ENCODE data around the gene WASL.

The WASL gene

GRCh38 chr7:123677061-123677715, 71.6 kb downstream of the WASL start:
- H3K9me3 Mint-ChIP-seq: no peaks in the 10 kb centered on the region
- no peak overlapping the region for H3K27ac Mint-ChIP-seq
- no peak for DNase-seq
- no peak overlapping the region for H3K4me3 Mint-ChIP-seq
- H3K4me1 Mint-ChIP-seq (ENCODE audit: low read depth): no peaks in the 10 kb centered on the region
- peaks cover 19% of the 10 kb centered on the region for H3K36me3 Mint-ChIP-seq (ENCODE audit: low read depth)
- H3K27me3 Mint-ChIP-seq: no peaks in the 10 kb centered on the region

DNA sequence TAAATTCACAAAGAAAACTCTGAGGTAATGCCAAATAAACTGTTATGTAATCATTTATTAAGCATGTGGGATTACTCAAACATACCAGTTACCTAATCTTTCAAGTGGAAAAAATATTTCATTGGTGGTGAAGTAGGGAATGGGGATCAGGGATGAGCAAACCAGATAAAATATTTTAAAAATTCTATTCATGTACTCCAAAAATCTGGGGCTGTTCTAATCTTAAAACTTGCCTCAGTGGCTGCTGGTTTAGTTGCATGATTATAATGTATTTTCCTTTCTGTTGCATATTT, 73.7 kb downstream of the WASL start:
- Mint-ChIP-seq H3K27ac (no peak overlapping the region), H3K9me3 (no peaks in the 10 kb centered on the region), H3K36me3 (ENCODE audit: low read depth) (peaks cover 5% of the 10 kb centered on the region), H3K4me1 (ENCODE audit: low read depth) (no peaks in the 10 kb centered on the region), H3K27me3 (no peaks in the 10 kb centered on the region), H3K4me3 (no peak overlapping the region)
- DNase-seq: no peak

DNA sequence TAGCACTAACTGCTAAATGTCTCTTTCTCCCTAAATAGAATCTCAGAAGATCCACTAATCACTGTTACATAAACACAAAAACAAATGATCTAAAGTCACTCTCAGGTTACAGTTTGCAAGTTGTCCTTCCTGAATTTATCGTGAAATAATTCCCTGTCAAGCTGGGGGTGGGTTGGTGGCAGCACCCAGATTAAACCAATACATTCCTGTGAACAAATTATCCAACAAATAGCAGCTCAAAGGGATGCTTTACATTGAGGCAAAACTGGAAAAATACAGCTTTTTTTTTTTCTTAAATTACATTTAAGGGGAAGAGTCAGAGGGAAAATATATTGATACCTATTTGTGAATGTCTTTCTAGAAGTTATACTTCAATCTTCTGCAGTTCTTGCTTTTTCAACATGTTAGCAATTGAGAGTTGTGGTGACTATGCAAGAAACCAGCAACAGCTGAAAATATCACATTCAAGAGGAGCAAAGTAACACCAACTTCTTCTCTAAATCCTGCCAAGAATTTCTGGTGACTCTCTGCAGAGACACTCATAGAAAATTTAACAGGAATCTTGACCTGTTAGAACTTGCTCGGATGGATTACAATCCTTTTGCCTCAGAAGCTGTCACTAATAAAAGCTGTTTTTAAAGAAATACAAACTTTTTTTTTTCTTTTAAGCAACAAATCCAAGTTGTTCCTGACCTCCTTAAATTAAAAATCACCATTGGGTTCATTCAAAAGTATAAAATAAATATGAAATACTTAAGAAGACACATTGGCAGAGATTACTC, 74.2 kb downstream of the WASL start:
- H3K4me3 Mint-ChIP-seq: no peak overlapping the region
- no peaks in the 10 kb centered on the region for H3K9me3 Mint-ChIP-seq
- H3K27ac Mint-ChIP-seq: no peak overlapping the region
- H3K4me1 Mint-ChIP-seq (ENCODE audit: low read depth): no peaks in the 10 kb centered on the region
- H3K36me3 Mint-ChIP-seq (ENCODE audit: low read depth): peaks cover 3% of the 10 kb centered on the region
- H3K27me3 Mint-ChIP-seq: no peaks in the 10 kb centered on the region
- no peak for DNase-seq

GRCh38 chr7:123673752-123674398, 74.9 kb downstream of the WASL start:
- H3K27me3 Mint-ChIP-seq: no peaks in the 10 kb centered on the region
- no peaks in the 10 kb centered on the region for H3K36me3 Mint-ChIP-seq (ENCODE audit: low read depth)
- no peaks in the 10 kb centered on the region for H3K4me1 Mint-ChIP-seq (ENCODE audit: low read depth)
- H3K4me3 Mint-ChIP-seq: no peak overlapping the region
- no peaks in the 10 kb centered on the region for H3K9me3 Mint-ChIP-seq
- DNase-seq: no peak
- no peak overlapping the region for H3K27ac Mint-ChIP-seq

GRCh38 chr7:123673137-123673732, 75.6 kb downstream of the WASL start:
- Mint-ChIP-seq H3K9me3 (no peaks in the 10 kb centered on the region), H3K27me3 (no peaks in the 10 kb centered on the region)

GRCh38 chr7:123669485-123669884, 79.3 kb downstream of the WASL start:
- H3K27me3 Mint-ChIP-seq: peaks cover 7% of the 10 kb centered on the region
- DNase-seq: no peak
- no peak overlapping the region for H3K4me3 Mint-ChIP-seq
- H3K4me1 Mint-ChIP-seq (ENCODE audit: low read depth): no peaks in the 10 kb centered on the region
- no peak overlapping the region for H3K27ac Mint-ChIP-seq
- H3K36me3 Mint-ChIP-seq (ENCODE audit: low read depth): no peaks in the 10 kb centered on the region
- no peaks in the 10 kb centered on the region for H3K9me3 Mint-ChIP-seq

More at GRCh38 chr7:123673137-123673732, 75.6 kb downstream of the WASL start:
- no peak for DNase-seq
- Mint-ChIP-seq H3K4me3 (no peak overlapping the region), H3K36me3 (ENCODE audit: low read depth) (no peaks in the 10 kb centered on the region), H3K27ac (no peak overlapping the region), H3K4me1 (ENCODE audit: low read depth) (no peaks in the 10 kb centered on the region)

DNA sequence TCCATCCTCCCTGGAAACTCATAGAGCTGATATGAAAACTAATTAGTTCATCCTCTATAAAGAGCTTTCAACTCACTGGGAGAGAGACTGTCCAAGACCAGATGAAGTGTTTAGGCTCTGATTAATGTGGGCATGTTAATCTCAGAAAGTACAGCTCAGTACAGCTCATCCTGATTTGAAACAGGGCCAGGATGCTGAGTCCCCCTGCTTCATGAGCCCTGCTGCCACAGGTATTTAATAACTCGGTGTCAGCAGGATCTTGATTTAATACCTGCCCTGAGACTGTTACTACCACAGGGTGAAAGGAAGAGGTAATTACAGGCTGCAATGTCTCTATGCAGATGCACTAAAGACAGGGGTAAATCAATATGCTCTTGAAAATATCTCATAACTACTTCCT, 82.3 kb downstream of the WASL start:
- Mint-ChIP-seq H3K36me3 (ENCODE audit: low read depth) (no peaks in the 10 kb centered on the region), H3K27me3 (peaks cover 26% of the 10 kb centered on the region), H3K4me1 (ENCODE audit: low read depth) (no peaks in the 10 kb centered on the region), H3K4me3 (no peak overlapping the region), H3K9me3 (no peaks in the 10 kb centered on the region), H3K27ac (no peak overlapping the region)
- DNase-seq: no peak

DNA sequence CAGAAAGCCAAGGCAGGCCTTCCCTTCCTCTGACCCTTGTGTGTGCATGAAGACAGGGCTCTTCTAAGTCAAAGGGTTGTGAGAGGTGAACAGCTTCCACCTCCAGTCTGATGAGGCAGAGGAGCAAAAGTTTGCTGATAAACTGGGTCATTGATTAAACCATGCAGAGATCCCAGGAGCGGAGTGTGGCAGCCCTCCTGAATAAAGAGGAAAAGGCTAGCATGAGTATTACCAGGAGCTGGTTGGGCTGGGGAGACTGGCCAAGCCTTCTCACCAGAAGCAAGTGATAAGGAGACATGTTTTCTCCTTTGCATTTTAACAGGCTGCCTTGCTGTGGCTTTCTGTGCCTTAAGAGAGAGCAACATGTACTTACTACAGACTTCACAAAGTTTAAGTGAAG, 82.9 kb downstream of the WASL start:
- DNase-seq: no peak
- no peak overlapping the region for H3K27ac Mint-ChIP-seq
- no peaks in the 10 kb centered on the region for H3K4me1 Mint-ChIP-seq (ENCODE audit: low read depth)
- H3K27me3 Mint-ChIP-seq: peaks cover 26% of the 10 kb centered on the region
- no peaks in the 10 kb centered on the region for H3K9me3 Mint-ChIP-seq
- H3K4me3 Mint-ChIP-seq: no peak overlapping the region
- no peaks in the 10 kb centered on the region for H3K36me3 Mint-ChIP-seq (ENCODE audit: low read depth)

GRCh38 chr7:123665157-123665556, 83.6 kb downstream of the WASL start:
- no peaks in the 10 kb centered on the region for H3K4me1 Mint-ChIP-seq (ENCODE audit: low read depth)
- DNase-seq: no peak
- no peaks in the 10 kb centered on the region for H3K36me3 Mint-ChIP-seq (ENCODE audit: low read depth)
- H3K4me3 Mint-ChIP-seq: no peak overlapping the region
- H3K27ac Mint-ChIP-seq: no peak overlapping the region
- no peaks in the 10 kb centered on the region for H3K9me3 Mint-ChIP-seq
- H3K27me3 Mint-ChIP-seq: peaks cover 26% of the 10 kb centered on the region

DNA sequence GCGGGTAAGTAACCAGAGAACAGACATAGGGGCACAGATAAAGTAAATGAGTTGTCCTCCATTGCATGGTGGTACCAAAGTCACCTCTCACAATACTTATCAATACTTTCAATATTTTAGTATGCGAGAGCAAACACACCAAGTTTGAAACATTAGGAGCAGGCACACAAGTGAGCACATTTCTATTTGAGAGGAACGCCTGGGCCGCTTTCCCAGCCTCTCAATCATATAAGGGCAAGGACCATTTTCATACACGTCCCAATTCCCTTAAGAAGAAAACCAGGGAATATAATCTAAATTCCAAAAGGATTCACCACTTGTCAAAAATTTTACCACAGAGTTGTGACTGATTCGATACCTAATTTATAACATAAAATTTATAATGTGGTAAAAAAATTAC, 85.6 kb downstream of the WASL start:
- Mint-ChIP-seq H3K4me3 (no peak overlapping the region), H3K27ac (no peak overlapping the region), H3K9me3 (no peaks in the 10 kb centered on the region), H3K27me3 (peaks cover 37% of the 10 kb centered on the region), H3K36me3 (ENCODE audit: low read depth) (no peaks in the 10 kb centered on the region), H3K4me1 (ENCODE audit: low read depth) (no peaks in the 10 kb centered on the region)
- no peak for DNase-seq

DNA sequence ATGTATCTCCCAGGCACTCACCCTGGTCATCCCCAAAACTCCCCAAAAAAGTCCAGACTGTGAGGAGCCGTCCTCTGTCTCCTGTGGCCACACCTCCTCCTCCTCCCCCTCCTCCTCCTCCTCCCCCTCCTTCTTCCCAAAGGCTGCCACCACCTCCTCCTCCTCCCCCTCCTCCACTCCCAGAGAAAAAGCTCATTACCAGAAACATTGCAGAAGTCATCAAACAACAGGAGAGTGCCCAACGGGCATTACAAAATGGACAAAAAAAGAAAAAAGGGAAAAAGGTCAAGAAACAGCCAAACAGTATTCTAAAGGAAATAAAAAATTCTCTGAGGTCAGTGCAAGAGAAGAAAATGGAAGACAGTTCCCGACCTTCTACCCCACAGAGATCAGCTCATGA, 86.0 kb downstream of the WASL start:
- Mint-ChIP-seq H3K4me1 (ENCODE audit: low read depth) (no peaks in the 10 kb centered on the region), H3K27me3 (peaks cover 37% of the 10 kb centered on the region), H3K27ac (no peak overlapping the region), H3K36me3 (ENCODE audit: low read depth) (no peaks in the 10 kb centered on the region), H3K4me3 (no peak overlapping the region), H3K9me3 (no peaks in the 10 kb centered on the region)
- DNase-seq: no peak

DNA sequence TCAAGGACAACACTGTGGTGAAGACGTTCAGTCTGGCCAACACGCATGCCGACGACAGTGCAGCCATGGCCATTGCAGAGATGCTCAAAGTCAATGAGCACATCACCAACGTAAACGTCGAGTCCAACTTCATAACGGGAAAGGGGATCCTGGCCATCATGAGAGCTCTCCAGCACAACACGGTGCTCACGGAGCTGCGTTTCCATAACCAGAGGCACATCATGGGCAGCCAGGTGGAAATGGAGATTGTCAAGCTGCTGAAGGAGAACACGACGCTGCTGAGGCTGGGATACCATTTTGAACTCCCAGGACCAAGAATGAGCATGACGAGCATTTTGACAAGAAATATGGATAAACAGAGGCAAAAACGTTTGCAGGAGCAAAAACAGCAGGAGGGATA, 86.5 kb downstream of the WASL start:
- H3K27ac Mint-ChIP-seq: no peak overlapping the region
- no peak overlapping the region for H3K4me3 Mint-ChIP-seq
- no peak for DNase-seq
- H3K27me3 Mint-ChIP-seq: peaks cover 37% of the 10 kb centered on the region
- no peaks in the 10 kb centered on the region for H3K9me3 Mint-ChIP-seq
- H3K4me1 Mint-ChIP-seq (ENCODE audit: low read depth): no peaks in the 10 kb centered on the region
- H3K36me3 Mint-ChIP-seq (ENCODE audit: low read depth): no peaks in the 10 kb centered on the region

DNA sequence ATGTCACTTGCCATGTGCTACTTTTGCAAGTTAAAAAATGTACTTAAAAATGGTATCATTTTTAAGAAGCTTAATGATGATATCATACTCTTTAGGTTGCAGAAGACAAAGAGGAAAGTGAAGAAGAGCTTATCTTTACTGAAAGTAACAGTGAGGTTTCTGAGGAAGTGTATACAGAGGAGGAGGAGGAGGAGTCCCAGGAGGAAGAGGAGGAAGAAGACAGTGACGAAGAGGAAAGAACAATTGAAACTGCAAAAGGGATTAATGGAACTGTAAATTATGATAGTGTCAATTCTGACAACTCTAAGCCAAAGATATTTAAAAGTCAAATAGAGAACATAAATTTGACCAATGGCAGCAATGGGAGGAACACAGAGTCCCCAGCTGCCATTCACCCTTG, 87.0 kb downstream of the WASL start:
- H3K27me3 Mint-ChIP-seq: peaks cover 37% of the 10 kb centered on the region
- H3K9me3 Mint-ChIP-seq: no peaks in the 10 kb centered on the region
- no peaks in the 10 kb centered on the region for H3K4me1 Mint-ChIP-seq (ENCODE audit: low read depth)
- H3K27ac Mint-ChIP-seq: no peak overlapping the region
- no peaks in the 10 kb centered on the region for H3K36me3 Mint-ChIP-seq (ENCODE audit: low read depth)
- no peak overlapping the region for H3K4me3 Mint-ChIP-seq
- DNase-seq: no peak

GRCh38 chr7:123660514-123661354, 88.1 kb downstream of the WASL start:
- H3K9me3 Mint-ChIP-seq: no peaks in the 10 kb centered on the region

More at GRCh38 chr7:123660514-123661354, 88.1 kb downstream of the WASL start:
- Mint-ChIP-seq H3K4me1 (ENCODE audit: low read depth) (no peaks in the 10 kb centered on the region), H3K36me3 (ENCODE audit: low read depth) (no peaks in the 10 kb centered on the region), H3K27ac (no peak overlapping the region), H3K27me3 (peaks cover 36% of the 10 kb centered on the region), H3K4me3 (no peak overlapping the region)
- no peak for DNase-seq
